ENCODE results near the gene NECTIN1.

Gene NECTIN1

GRCh38 chr11:119734788-119735187 is 5.8 kb upstream of the NECTIN1 start:
- no peak for DNase-seq (ENCODE audit: low read depth in 2 of 2, low spot score in 1 of 2)

- DNase-seq (ENCODE audit: low read depth in 2 of 2, low spot score in 1 of 2) = no peak
Measured at GRCh38 chr11:119730789-119731386, 1.9 kb upstream of the NECTIN1 start.

GRCh38 chr11:119729951-119730613 is 1.1 kb upstream of the NECTIN1 start:
- DNase-seq (ENCODE audit: low read depth in 2 of 2, low spot score in 1 of 2) = no peak

GRCh38 chr11:119729581-119729927 is 554 bp upstream of the NECTIN1 start:
- DNase-seq (ENCODE audit: low read depth in 2 of 2, low spot score in 1 of 2) = no peak

- DNase-seq (ENCODE audit: low read depth in 2 of 2, low spot score in 1 of 2) = no peak
Measured at GRCh38 chr11:119728211-119728626, 781 bp downstream of the NECTIN1 start.

GRCh38 chr11:119727523-119728151 is 1.4 kb downstream of the NECTIN1 start:
- no peak for DNase-seq (ENCODE audit: low read depth in 2 of 2, low spot score in 1 of 2)

GRCh38 chr11:119726585-119727522 is 2.1 kb downstream of the NECTIN1 start:
- no peak for DNase-seq (ENCODE audit: low read depth in 2 of 2, low spot score in 1 of 2)

GRCh38 chr11:119726150-119726553 is 2.8 kb downstream of the NECTIN1 start:
- DNase-seq (ENCODE audit: low read depth in 2 of 2, low spot score in 1 of 2) = no peak

- no peak for DNase-seq (ENCODE audit: low read depth in 2 of 2, low spot score in 1 of 2)
Measured at GRCh38 chr11:119724956-119725355, 4.0 kb downstream of the NECTIN1 start.

GRCh38 chr11:119723952-119724325 is 5.1 kb downstream of the NECTIN1 start:
- DNase-seq (ENCODE audit: low read depth in 2 of 2, low spot score in 1 of 2) = no peak

GRCh38 chr11:119723243-119723951 is 5.6 kb downstream of the NECTIN1 start:
- no peak for DNase-seq (ENCODE audit: low read depth in 2 of 2, low spot score in 1 of 2)

GRCh38 chr11:119722281-119722794 is 6.7 kb downstream of the NECTIN1 start:
- no peak for DNase-seq (ENCODE audit: low read depth in 2 of 2, low spot score in 1 of 2)

- DNase-seq (ENCODE audit: low read depth in 2 of 2, low spot score in 1 of 2) = no peak
Measured at GRCh38 chr11:119721129-119722120, 7.6 kb downstream of the NECTIN1 start.

GRCh38 chr11:119720311-119720913 is 8.6 kb downstream of the NECTIN1 start:
- no peak for DNase-seq (ENCODE audit: low read depth in 2 of 2, low spot score in 1 of 2)

- DNase-seq (ENCODE audit: low read depth in 2 of 2, low spot score in 1 of 2) = no peak
Measured at GRCh38 chr11:119717839-119718534, 11.0 kb downstream of the NECTIN1 start.

GRCh38 chr11:119716582-119717498 is 12.2 kb downstream of the NECTIN1 start:
- DNase-seq (ENCODE audit: low read depth in 2 of 2, low spot score in 1 of 2) = no peak

GRCh38 chr11:119714590-119714989 is 14.4 kb downstream of the NECTIN1 start:
- DNase-seq (ENCODE audit: low read depth in 2 of 2, low spot score in 1 of 2) = no peak
